K562 (cell line): Measurements from ENCODE around the gene SYTL2.

Experiments
- CBX2 ChIP-seq: fragments of 200-600 bp; sonication (generic); IDR thresholded peaks from one replicate; pipeline ENCODE4 v1.6.1; 2012; ENCODE audit warnings: mild to moderate bottlenecking, low read length, inconsistent platforms; ENCODE audit not compliant: insufficient read depth, poor library complexity, severe bottlenecking
- EP300 ChIP-seq: IDR thresholded peaks from 2 replicates; pipeline ENCODE4 v1.6.1; 2012; ENCODE audit warnings: low read length, improper control_type of control experiment
- ETV6 ChIP-seq, 3 experiments: fragments of 150-350 bp in 1 of 3; sonication (generic) in 1 of 3; formaldehyde crosslinking in 1 of 3; IDR thresholded peaks; 2 replicates each; pipeline versions ENCODE4 v1.6.1 to v1.8.0; 2014 to 2022; ENCODE audit warnings: borderline replicate concordance in 2 of 3, low read depth in 2 of 3, antibody characterized with exemption in 1 of 3, low read length in 1 of 3, mild to moderate bottlenecking in 1 of 3, missing genetic modification reagents in 1 of 3
- FOXJ3 ChIP-seq: sonication (generic); formaldehyde crosslinking; IDR thresholded peaks from 2 replicates; pipeline ENCODE4 v1.4.0; 2020; ENCODE audit warnings: mild to moderate bottlenecking, missing genetic modification reagents
- FOXP1 ChIP-seq: sonication (generic); formaldehyde crosslinking; IDR thresholded peaks from 2 replicates; pipeline ENCODE4 v1.8.0; 2022; ENCODE audit warnings: mild to moderate bottlenecking, missing genetic modification reagents
- IRF2 ChIP-seq: sonication (generic); formaldehyde crosslinking; IDR thresholded peaks from 2 replicates; pipeline ENCODE4 v1.8.1; 2022; ENCODE audit warnings: mild to moderate bottlenecking, missing genetic modification reagents
- KLF16 ChIP-seq: IDR thresholded peaks from 2 replicates; pipeline ENCODE4 v1.6.1; 2016; ENCODE audit warnings: antibody characterized with exemption
- MAZ ChIP-seq, 2 experiments: fragments of 450-650 bp in 1 of 2; sonication (generic) in 1 of 2; formaldehyde crosslinking; IDR thresholded peaks in 1 of 2; conservative IDR thresholded peaks in 1 of 2; 2 replicates each; pipeline versions ENCODE4 v1.4.0 to v1.5.0; 2020; ENCODE audit warnings: mild to moderate bottlenecking in 1 of 2, missing genetic modification reagents in 1 of 2
- PCBP2 ChIP-seq: fragments of 200-400 bp; formaldehyde crosslinking; IDR thresholded peaks from 2 replicates; pipeline ENCODE4 v1.6.1; 2018; ENCODE audit warnings: low read length, low read depth, mild to moderate bottlenecking, moderate library complexity; ENCODE audit not compliant: poor library complexity, severe bottlenecking
- ZBED1 ChIP-seq: IDR thresholded peaks from 2 replicates; pipeline ENCODE4 v1.6.1; 2014
- ZFX ChIP-seq: sonication (generic); formaldehyde crosslinking; IDR thresholded peaks from 2 replicates; pipeline ENCODE4 v1.8.0; 2022; ENCODE audit warnings: mild to moderate bottlenecking, missing genetic modification reagents, moderate library complexity
- ZSCAN29 ChIP-seq: fragments of 450-650 bp; IDR thresholded peaks from 2 replicates; pipeline ENCODE4 v1.6.1; 2017
- TF ChIP-seq, protein P1 (sequence below), 3 experiments: IDR thresholded peaks in 2 of 3; conservative IDR thresholded peaks in 1 of 3; 2 replicates each; pipeline ENCODE4 v1.5.1; 2011 to 2012; ENCODE audit warnings: low read length in 3 of 3, mild to moderate bottlenecking in 3 of 3, control low read depth in 2 of 3, improper control_type of control experiment in 1 of 3, inconsistent platforms in 1 of 3, low read depth in 1 of 3, mixed read lengths in 1 of 3, moderate library complexity in 1 of 3; ENCODE audit not compliant: insufficient read depth in 2 of 3
- TF ChIP-seq, protein P2 (sequence below), 2 experiments: IDR thresholded peaks; 2 replicates each; pipeline ENCODE4 v1.6.1; 2012; ENCODE audit warnings: improper control_type of control experiment in 2 of 2, low read depth in 2 of 2, low read length in 2 of 2, borderline replicate concordance in 1 of 2

DNA sequence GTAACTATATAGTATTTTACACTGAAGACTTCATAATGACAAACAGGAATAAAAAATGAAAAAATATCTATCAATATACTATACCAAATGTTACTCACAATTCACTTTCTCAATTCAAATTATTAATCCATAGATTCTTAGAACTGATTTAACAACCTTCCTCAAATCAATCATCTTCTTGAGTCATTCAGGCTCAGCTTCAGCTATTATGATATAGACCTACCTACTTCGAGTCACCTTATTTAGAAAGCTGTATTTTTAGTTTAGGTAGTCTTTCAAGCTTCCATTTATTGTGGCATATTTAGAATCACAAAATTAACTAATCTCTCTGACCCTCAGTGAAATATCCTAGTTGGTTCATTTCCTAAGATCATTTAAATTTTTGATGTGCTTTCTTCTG is 154.2 kb downstream of the SYTL2 start:
- TF ChIP-seq ZFX (CRISPR knock-in tag) (no peak), CBX2 (no peak), ETV6 (IDR thresholded peaks at IDR 0.05; ENCODE audit: borderline replicate concordance in 1 of 2, low read depth in 2 of 2, low read length in 1 of 2) (no peak), ETV6 (CRISPR knock-in tag; IDR thresholded peaks at IDR 0.05; ENCODE audit: borderline replicate concordance) (no peak), MAZ (CRISPR knock-in tag; conservative IDR thresholded peaks at IDR 0.05 in 1 of 2, IDR thresholded peaks at IDR 0.05 in 1 of 2) (no peak), FOXJ3 (CRISPR knock-in tag) (no peak), EP300 (no peak), ZBED1 (no peak), IRF2 (CRISPR knock-in tag) (no peak), ZSCAN29 (no peak), KLF16 (no peak), FOXP1 (CRISPR knock-in tag) (no peak), PCBP2 (no peak)
- TF ChIP-seq, protein P1, sequence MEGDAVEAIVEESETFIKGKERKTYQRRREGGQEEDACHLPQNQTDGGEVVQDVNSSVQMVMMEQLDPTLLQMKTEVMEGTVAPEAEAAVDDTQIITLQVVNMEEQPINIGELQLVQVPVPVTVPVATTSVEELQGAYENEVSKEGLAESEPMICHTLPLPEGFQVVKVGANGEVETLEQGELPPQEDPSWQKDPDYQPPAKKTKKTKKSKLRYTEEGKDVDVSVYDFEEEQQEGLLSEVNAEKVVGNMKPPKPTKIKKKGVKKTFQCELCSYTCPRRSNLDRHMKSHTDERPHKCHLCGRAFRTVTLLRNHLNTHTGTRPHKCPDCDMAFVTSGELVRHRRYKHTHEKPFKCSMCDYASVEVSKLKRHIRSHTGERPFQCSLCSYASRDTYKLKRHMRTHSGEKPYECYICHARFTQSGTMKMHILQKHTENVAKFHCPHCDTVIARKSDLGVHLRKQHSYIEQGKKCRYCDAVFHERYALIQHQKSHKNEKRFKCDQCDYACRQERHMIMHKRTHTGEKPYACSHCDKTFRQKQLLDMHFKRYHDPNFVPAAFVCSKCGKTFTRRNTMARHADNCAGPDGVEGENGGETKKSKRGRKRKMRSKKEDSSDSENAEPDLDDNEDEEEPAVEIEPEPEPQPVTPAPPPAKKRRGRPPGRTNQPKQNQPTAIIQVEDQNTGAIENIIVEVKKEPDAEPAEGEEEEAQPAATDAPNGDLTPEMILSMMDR (IDR thresholded peaks at IDR 0.05 in 2 of 3, conservative IDR thresholded peaks at IDR 0.05 in 1 of 3; ENCODE audit: insufficient read depth in 2 of 3, low read depth in 1 of 3, low read length in 3 of 3) = no peak
- TF ChIP-seq, protein P2, sequence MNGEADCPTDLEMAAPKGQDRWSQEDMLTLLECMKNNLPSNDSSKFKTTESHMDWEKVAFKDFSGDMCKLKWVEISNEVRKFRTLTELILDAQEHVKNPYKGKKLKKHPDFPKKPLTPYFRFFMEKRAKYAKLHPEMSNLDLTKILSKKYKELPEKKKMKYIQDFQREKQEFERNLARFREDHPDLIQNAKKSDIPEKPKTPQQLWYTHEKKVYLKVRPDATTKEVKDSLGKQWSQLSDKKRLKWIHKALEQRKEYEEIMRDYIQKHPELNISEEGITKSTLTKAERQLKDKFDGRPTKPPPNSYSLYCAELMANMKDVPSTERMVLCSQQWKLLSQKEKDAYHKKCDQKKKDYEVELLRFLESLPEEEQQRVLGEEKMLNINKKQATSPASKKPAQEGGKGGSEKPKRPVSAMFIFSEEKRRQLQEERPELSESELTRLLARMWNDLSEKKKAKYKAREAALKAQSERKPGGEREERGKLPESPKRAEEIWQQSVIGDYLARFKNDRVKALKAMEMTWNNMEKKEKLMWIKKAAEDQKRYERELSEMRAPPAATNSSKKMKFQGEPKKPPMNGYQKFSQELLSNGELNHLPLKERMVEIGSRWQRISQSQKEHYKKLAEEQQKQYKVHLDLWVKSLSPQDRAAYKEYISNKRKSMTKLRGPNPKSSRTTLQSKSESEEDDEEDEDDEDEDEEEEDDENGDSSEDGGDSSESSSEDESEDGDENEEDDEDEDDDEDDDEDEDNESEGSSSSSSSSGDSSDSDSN (IDR thresholded peaks at IDR 0.05; ENCODE audit: borderline replicate concordance in 1 of 2, low read depth in 2 of 2, low read length in 2 of 2) = no peak
